Measurements from ENCODE around the gene RBM15B. TPM values are rescaled to one million over a fixed set of nuclear protein-coding genes. Genes with fewer than 3 reads are reported as not detected.

The RBM15B gene
- total RNA-seq, 4 donors from 2014 or later: 24.8 to 42.6 (median 39.5) TPM

DNA sequence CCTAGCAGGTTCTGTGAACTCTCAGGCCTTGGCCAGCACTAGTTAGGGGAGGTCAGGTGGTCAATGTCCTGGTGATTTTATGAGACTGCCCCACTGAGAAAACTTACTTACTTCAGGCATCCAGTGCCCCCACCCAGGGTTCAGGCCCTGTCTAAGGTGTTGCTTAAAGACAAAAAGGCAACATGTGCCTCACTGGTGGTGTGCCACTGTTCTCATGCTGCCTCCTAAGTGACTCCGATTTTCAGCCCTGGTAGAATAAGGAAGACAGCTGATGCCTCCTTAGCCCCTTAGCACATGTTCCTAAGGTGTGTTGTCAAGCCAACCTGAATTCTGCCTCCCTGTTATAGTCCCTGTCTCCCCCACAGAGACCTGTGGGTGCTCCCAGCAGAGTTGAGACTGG is 5.3 kb downstream of the RBM15B start:
- 83 to 87% methylated on average over 1 of the region's 1 CpG for WGBS, 2 donors
- no peak for TF ChIP-seq POLR2A (IDR thresholded peaks at IDR 0.05)
- no peak for TF ChIP-seq CTCF (IDR thresholded peaks at IDR 0.05)
- intact Hi-C loops (cut with DNase I; ENCODE audit: low total_unique reads): loop anchor here (10.0 kb wide), 1 partner anchor 88 kb away; no protein-coding TSS in a partner anchor
- peak in 1 of 2 donors; percentile 52 for DNase-seq (ENCODE audit: low spot score in 2 of 2)
- H3K4me3 ChIP-seq (ENCODE audit: low read depth, poor library complexity, severe bottlenecking): no peak overlapping the region

DNA sequence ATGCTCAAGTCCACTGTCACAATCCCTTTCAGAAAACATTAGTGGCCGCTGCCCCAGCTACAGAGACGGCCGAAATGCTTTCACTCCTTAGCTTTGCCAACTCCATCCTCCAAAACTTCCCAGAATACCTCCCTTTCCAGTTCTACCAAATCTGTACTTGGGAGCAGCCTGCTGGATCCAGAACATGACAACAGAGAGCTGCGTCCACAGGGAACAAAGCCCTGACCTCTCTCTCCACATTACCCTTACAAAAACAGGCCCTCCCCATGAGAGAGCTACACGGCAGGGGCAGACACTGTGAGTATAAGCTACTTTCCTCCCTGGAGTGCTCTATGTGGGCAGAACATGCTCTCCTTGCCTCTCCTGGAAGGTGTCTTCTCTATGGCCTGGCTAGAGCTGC is 6.3 kb downstream of the RBM15B start:
- intact Hi-C loops (cut with DNase I; ENCODE audit: low total_unique reads): loop anchor here (10.0 kb wide), 1 partner anchor 87 kb away; no protein-coding TSS in a partner anchor
- TF ChIP-seq POLR2A (IDR thresholded peaks at IDR 0.05) (no peak), CTCF (IDR thresholded peaks at IDR 0.05) (no peak)
- DNase-seq (ENCODE audit: low spot score in 2 of 2): peak in 1 of 2 donors; percentile 45
- H3K4me3 ChIP-seq (ENCODE audit: low read depth, poor library complexity, severe bottlenecking): no peak overlapping the region
- WGBS, 2 donors: 61% methylated on average over 5 of the region's 5 CpGs

- intact Hi-C loops (cut with DNase I; ENCODE audit: low total_unique reads): loop anchor here (10.0 kb wide), 1 partner anchor 86 kb away; no protein-coding TSS in a partner anchor
- peak in 1 of 2 donors; percentile 42 for DNase-seq (ENCODE audit: low spot score in 2 of 2)
- no peak overlapping the region for H3K4me3 ChIP-seq (ENCODE audit: low read depth, poor library complexity, severe bottlenecking)
- 74 to 79% methylated on average over 8 of the region's 8 CpGs for WGBS, 2 donors
- TF ChIP-seq CTCF (IDR thresholded peaks at IDR 0.05) (no peak), POLR2A (IDR thresholded peaks at IDR 0.05) (no peak)
Measured at GRCh38 chr3:51398595-51399310, 7.7 kb downstream of the RBM15B start.

DNA sequence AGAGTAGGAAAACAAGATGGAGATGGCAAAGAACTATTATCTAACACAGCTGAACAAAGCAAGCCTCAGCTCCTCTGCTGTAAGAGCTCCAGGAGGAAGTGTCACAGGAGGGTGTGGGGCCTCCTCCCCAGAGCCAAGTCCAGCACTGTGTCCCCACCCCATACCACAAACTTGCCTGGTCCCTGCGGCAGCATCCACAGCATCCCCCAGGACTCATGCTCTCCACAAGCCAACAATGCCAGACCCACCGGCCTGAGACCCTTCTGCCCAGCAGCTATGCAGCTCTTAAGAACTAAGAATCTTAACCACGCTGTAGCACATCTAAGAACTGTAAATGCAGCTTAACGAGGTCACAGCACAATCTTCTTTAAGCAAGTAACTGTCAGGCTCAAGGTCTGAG is 9.1 kb downstream of the RBM15B start:
- DNase-seq (ENCODE audit: low spot score in 2 of 2): peak in 1 of 2 donors; percentile 68
- WGBS, 2 donors: 87 to 93% methylated on average over 4 of the region's 4 CpGs
- no peak overlapping the region for H3K4me3 ChIP-seq (ENCODE audit: low read depth, poor library complexity, severe bottlenecking)
- intact Hi-C loops (cut with DNase I; ENCODE audit: low total_unique reads): no loop called here
- TF ChIP-seq POLR2A (IDR thresholded peaks at IDR 0.05): no peak
- no peak for TF ChIP-seq CTCF (IDR thresholded peaks at IDR 0.05)

- TF ChIP-seq POLR2A (IDR thresholded peaks at IDR 0.05): no peak
- TF ChIP-seq CTCF (IDR thresholded peaks at IDR 0.05): no peak
- DNase-seq (ENCODE audit: low spot score in 2 of 2): no peak
- intact Hi-C loops (cut with DNase I; ENCODE audit: low total_unique reads): no loop called here
- 85 to 86% methylated on average over 4 of the region's 4 CpGs for WGBS, 2 donors
- H3K4me3 ChIP-seq (ENCODE audit: low read depth, poor library complexity, severe bottlenecking): no peak overlapping the region
Measured at GRCh38 chr3:51401735-51402134, 10.7 kb downstream of the RBM15B start.

DNA sequence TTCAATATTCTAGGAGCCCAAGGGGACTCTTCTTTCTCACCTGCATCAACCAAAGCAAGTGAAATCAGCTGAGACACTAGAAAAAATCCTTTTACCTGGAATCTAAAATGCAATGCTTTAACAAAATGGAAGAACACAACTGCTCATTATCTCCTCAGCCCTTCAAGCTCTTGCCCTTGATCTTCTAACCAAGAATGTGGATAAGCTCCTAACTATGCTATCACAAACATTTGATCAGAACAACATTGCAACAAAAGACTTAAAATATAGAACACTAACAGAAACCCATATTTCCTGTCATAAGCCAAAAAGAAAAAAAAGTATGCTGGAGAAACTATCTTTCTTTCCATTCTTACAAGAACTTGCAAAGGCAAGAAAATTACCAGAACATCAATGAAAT is 12.6 kb downstream of the RBM15B start:
- intact Hi-C loops (cut with DNase I; ENCODE audit: low total_unique reads): no loop called here
- no peak for DNase-seq (ENCODE audit: low spot score in 2 of 2)
- H3K4me3 ChIP-seq (ENCODE audit: low read depth, poor library complexity, severe bottlenecking): no peak overlapping the region
- TF ChIP-seq CTCF (IDR thresholded peaks at IDR 0.05) (no peak), POLR2A (IDR thresholded peaks at IDR 0.05) (no peak)

All from lower leg skin (tissue), 4 donors.